Testis (tissue), 5 donors: Measurements from ENCODE around the gene SETD5. TPM values are rescaled to one million over a fixed set of nuclear protein-coding genes. Genes with fewer than 3 reads are reported as not detected.

Experiments
- DNase-seq: peaks from one replicate; pipeline ENCODE4 v3.0.0-alpha.2; 2019
- H3K27ac ChIP-seq, 2 donors: fragments of 200-600 bp; sonication (generic); one replicate each; pipeline ENCODE4 v1.5.1; 2019
- H3K27me3 ChIP-seq: fragments of 200-600 bp; sonication (generic); one replicate; pipeline ENCODE4 v1.5.1; 2019
- H3K36me3 ChIP-seq: fragments of 200-600 bp; sonication (generic); one replicate; pipeline ENCODE4 v1.5.1; 2017; ENCODE audit warnings: low read depth; ENCODE audit errors: missing control alignments
- H3K4me1 ChIP-seq: fragments of 200-600 bp; sonication (generic); one replicate; pipeline ENCODE4 v1.5.1; 2019
- H3K4me3 ChIP-seq, 2 donors: fragments of 200-600 bp; sonication (generic); one replicate each; pipeline ENCODE4 v1.5.1; 2017 to 2019
- H3K9me3 ChIP-seq: fragments of 200-600 bp; sonication (generic); one replicate; pipeline ENCODE4 v1.5.1; 2017
- POLR2A ChIP-seq: fragments of 450-650 bp; IDR thresholded peaks from one replicate; pipeline ENCODE4 v1.6.1; 2017; ENCODE audit warnings: antibody characterized with exemption, mild to moderate bottlenecking, moderate library complexity
- WGBS, 2 donors: methylation state at CpG; one replicate each; pipeline ENCODE4 v1.1.5; 2018; 5-methylcytosine and 5-hydroxymethylcytosine counted together
- intact Hi-C: fragments of 100-400 bp; cut with DNase I; formaldehyde crosslinking; loops from one replicate; pipeline ENCODE4 v1.15.1; 2023; ENCODE audit warnings: low total_unique reads
- long read RNA-seq, 2 donors: transcript quantifications; one replicate each; lab custom pipeline, GENCODE V29; 2026
- polyA plus RNA-seq: library from polyadenylated mRNA; stranded (reverse); fragments of 350-450 nt; fragmentation: Illumina TruSeq; extraction: RNeasy Lipid Tissue Mini Kit (QIAGEN cat#74804); gene quantifications from one replicate; pipeline ENCODE4 v1.2.3, GENCODE V29; 2014; ENCODE audit warnings: low read depth, low replicate concordance; ENCODE audit not compliant: insufficient read depth
- total RNA-seq, 2 donors: library from RNA; depleted of rRNA; stranded (reverse); fragments of >200 nt; gene quantifications; one replicate each; pipeline ENCODE4 v1.2.3, GENCODE V29; 2016
- TF ChIP-seq, protein P1 (sequence below), 3 experiments: fragments of 450-650 bp in 2 of 3; fragments of 200-600 bp in 1 of 3; sonication (generic) in 1 of 3; IDR thresholded peaks; one replicate each; pipeline ENCODE4 v1.5.1; 2016 to 2019; ENCODE audit warnings: antibody characterized with exemption in 3 of 3, mild to moderate bottlenecking in 2 of 3, moderate library complexity in 1 of 3

SETD5 gene, protein sequence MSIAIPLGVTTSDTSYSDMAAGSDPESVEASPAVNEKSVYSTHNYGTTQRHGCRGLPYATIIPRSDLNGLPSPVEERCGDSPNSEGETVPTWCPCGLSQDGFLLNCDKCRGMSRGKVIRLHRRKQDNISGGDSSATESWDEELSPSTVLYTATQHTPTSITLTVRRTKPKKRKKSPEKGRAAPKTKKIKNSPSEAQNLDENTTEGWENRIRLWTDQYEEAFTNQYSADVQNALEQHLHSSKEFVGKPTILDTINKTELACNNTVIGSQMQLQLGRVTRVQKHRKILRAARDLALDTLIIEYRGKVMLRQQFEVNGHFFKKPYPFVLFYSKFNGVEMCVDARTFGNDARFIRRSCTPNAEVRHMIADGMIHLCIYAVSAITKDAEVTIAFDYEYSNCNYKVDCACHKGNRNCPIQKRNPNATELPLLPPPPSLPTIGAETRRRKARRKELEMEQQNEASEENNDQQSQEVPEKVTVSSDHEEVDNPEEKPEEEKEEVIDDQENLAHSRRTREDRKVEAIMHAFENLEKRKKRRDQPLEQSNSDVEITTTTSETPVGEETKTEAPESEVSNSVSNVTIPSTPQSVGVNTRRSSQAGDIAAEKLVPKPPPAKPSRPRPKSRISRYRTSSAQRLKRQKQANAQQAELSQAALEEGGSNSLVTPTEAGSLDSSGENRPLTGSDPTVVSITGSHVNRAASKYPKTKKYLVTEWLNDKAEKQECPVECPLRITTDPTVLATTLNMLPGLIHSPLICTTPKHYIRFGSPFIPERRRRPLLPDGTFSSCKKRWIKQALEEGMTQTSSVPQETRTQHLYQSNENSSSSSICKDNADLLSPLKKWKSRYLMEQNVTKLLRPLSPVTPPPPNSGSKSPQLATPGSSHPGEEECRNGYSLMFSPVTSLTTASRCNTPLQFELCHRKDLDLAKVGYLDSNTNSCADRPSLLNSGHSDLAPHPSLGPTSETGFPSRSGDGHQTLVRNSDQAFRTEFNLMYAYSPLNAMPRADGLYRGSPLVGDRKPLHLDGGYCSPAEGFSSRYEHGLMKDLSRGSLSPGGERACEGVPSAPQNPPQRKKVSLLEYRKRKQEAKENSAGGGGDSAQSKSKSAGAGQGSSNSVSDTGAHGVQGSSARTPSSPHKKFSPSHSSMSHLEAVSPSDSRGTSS (N-terminal part only)
- 100 to 1,000 TPM; 155 to 168 TPM for total RNA-seq
- 70.5 TPM for polyA plus RNA-seq
- long read RNA-seq, donor 1, full-length matches to known transcripts = 11 of 53 reads
- long read RNA-seq, donor 1, partial matches to known transcripts = 42 of 53 reads
- long read RNA-seq, donor 1, other reads (novel, unspliced or antisense) = 0 of 53 reads
- long read RNA-seq, donor 2, partial matches to known transcripts = 13 of 16 reads
- long read RNA-seq, donor 2, other reads (novel, unspliced or antisense) = 0 of 16 reads

DNA sequence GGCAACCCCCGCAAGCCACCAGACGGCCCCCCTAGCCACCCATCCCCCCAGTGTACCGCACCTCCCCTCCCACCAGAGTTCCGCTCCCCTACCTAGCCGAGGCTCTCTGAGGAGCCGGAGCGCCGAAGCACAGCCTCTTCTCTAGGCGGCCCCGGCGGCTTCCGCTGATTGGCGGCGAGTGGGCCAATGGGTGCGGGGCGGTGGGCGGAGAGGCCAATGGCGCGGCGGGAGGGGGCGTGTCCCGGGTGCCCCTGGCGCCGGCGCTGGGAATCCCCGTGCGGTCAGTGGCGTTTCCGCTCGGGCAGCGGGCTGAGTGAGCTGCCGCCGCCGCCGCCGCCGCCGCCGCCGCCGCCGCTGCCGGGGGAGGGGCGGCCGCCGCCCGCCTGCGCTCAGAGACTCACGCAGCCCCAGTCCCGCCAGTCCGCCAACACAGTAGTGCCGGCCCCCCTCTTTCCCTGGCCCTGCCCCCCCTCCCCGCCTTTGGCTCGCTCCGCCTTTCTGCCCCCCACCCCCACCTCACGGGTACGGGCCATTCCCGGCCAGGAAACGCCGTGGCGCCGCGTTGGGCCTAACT lies at the start of gene SETD5:
Gene SETD5, plus strand, starts transcription at position 284 of the 574 bp plus-strand sequence. CDS start 31,324 bp downstream, outside the sequence.
- Histone ChIP-seq H3K36me3 (no peaks in the 10 kb centered on the region), H3K27ac (peak within 1 kb of the TSS; percentile 98 to 99), H3K9me3 (no peaks in the 10 kb centered on the region), H3K27me3 (no peaks in the 10 kb centered on the region), H3K4me3 (peak within 1 kb of the TSS; percentile 74 to 83), H3K4me1 (peaks cover 43% of the 10 kb centered on the region)
- intact Hi-C loops = no loop called here
- 0 to 3% methylated on average over 6 to 46 of the region's 63 CpGs for WGBS, 2 donors
- TF ChIP-seq, protein P1, sequence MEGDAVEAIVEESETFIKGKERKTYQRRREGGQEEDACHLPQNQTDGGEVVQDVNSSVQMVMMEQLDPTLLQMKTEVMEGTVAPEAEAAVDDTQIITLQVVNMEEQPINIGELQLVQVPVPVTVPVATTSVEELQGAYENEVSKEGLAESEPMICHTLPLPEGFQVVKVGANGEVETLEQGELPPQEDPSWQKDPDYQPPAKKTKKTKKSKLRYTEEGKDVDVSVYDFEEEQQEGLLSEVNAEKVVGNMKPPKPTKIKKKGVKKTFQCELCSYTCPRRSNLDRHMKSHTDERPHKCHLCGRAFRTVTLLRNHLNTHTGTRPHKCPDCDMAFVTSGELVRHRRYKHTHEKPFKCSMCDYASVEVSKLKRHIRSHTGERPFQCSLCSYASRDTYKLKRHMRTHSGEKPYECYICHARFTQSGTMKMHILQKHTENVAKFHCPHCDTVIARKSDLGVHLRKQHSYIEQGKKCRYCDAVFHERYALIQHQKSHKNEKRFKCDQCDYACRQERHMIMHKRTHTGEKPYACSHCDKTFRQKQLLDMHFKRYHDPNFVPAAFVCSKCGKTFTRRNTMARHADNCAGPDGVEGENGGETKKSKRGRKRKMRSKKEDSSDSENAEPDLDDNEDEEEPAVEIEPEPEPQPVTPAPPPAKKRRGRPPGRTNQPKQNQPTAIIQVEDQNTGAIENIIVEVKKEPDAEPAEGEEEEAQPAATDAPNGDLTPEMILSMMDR (IDR thresholded peaks at IDR 0.05) = peak in 1 of 3 experiments; percentile 12
- TF ChIP-seq POLR2A = peak; percentile 58
- DNase-seq = peak; percentile 98

DNA sequence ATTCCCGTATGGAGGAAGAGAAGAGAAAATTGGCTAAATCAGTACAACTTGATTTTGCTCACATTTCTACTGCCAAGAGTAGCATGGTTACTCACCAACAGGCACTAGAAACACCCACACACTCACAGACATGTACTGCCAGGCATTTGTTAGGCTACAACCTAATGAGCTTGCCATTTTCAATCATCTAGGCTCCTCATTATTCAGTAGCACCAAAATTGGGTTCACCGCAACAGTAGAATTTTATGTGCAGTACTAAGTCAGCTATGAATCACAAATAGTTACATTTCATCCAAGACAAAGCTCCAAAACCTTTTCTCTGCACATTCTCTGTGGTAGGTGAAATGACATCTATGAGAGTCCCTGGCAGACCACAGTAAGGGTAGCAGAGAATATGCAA lies 49.5 kb upstream of the SETD5 start:
- DNase-seq = no peak
- Histone ChIP-seq H3K27ac (no peak overlapping the region), H3K4me3 (no peak overlapping the region), H3K4me1 (no peaks in the 10 kb centered on the region), H3K27me3 (no peaks in the 10 kb centered on the region), H3K36me3 (no peaks in the 10 kb centered on the region), H3K9me3 (no peaks in the 10 kb centered on the region)
- intact Hi-C loops = no loop called here
- 47 to 80% methylated on average over 2 of the region's 2 CpGs for WGBS, 2 donors
- TF ChIP-seq POLR2A = no peak
- TF ChIP-seq, protein P1 (IDR thresholded peaks at IDR 0.05) = no peak

- no peak for TF ChIP-seq POLR2A
- TF ChIP-seq, protein P1 (IDR thresholded peaks at IDR 0.05) = no peak
- peaks cover 4% of the 10 kb centered on the region for H3K4me1 ChIP-seq
- no peaks in the 10 kb centered on the region for H3K36me3 ChIP-seq
- H3K27ac ChIP-seq = no peak overlapping the region
- DNase-seq = no peak
- WGBS, 2 donors = 59 to 60% methylated on average over 2 of the region's 2 CpGs
- H3K4me3 ChIP-seq = no peak overlapping the region
- H3K9me3 ChIP-seq = no peaks in the 10 kb centered on the region
- H3K27me3 ChIP-seq = no peaks in the 10 kb centered on the region
- intact Hi-C loops = no loop called here
Measured at GRCh38 chr3:9349321-9350117, 47.9 kb upstream of the SETD5 start.
